Glutamatergic neuron (in vitro differentiated cells): ENCODE data around the gene HIVEP3. TPM values are rescaled to one million over a fixed set of nuclear protein-coding genes. Genes with fewer than 3 reads are reported as not detected.

Source experiments
- DNase-seq: peaks from one replicate; pipeline ENCODE4 v3.0.0; 2022
- H3K27ac Mint-ChIP-seq: one replicate; pipeline ENCODE4 v1.8.0; 2020; ENCODE audit warnings: mild to moderate bottlenecking, mixed read lengths, inconsistent platforms; ENCODE audit not compliant: unreplicated experiment
- H3K27me3 Mint-ChIP-seq: one replicate; pipeline ENCODE4 v1.8.0; 2020; ENCODE audit warnings: mild to moderate bottlenecking, moderate library complexity, mixed read lengths, inconsistent platforms; ENCODE audit not compliant: unreplicated experiment
- H3K36me3 Mint-ChIP-seq: one replicate; pipeline ENCODE4 v1.8.0; 2020; ENCODE audit warnings: mild to moderate bottlenecking, mixed read lengths, inconsistent platforms; ENCODE audit not compliant: unreplicated experiment
- H3K4me1 Mint-ChIP-seq: one replicate; pipeline ENCODE4 v1.8.0; 2020; ENCODE audit warnings: mild to moderate bottlenecking, low read depth, mixed read lengths, inconsistent platforms; ENCODE audit not compliant: unreplicated experiment
- H3K4me3 Mint-ChIP-seq: one replicate; pipeline ENCODE4 v1.8.0; 2020; ENCODE audit warnings: mild to moderate bottlenecking, mixed read lengths, inconsistent platforms; ENCODE audit not compliant: unreplicated experiment
- H3K9me3 Mint-ChIP-seq: one replicate; pipeline ENCODE4 v1.8.0; 2020; ENCODE audit warnings: mild to moderate bottlenecking, moderate library complexity, mixed read lengths, inconsistent platforms; ENCODE audit not compliant: unreplicated experiment
- long read RNA-seq: library from polyadenylated mRNA; unstranded; transcript quantifications from one replicate; pipeline ENCODE4 v2.0.0, GENCODE V29; 2020; ENCODE audit not compliant: unreplicated experiment
- total RNA-seq: library from RNA; stranded (reverse); fragmentation: NEBNext Ultra II Directional; extraction: Animal tissue kit (Norgen Biotek cat#: 25700); gene quantifications from one replicate; pipeline ENCODE4 v1.2.1, GENCODE V29; 2021; ENCODE audit not compliant: unreplicated experiment
- TF ChIP-seq, protein P1 (sequence below): fragments of 200-600 bp; sonication (generic); IDR thresholded peaks from one replicate; pipeline ENCODE4 v1.5.0; 2021; ENCODE audit not compliant: partially characterized antibody, unreplicated experiment

The HIVEP3 gene
- 15.1 TPM for total RNA-seq
- long read RNA-seq, partial matches to known transcripts: 1 of 4 reads
- long read RNA-seq, other reads (novel, unspliced or antisense): 2 of 4 reads

DNA sequence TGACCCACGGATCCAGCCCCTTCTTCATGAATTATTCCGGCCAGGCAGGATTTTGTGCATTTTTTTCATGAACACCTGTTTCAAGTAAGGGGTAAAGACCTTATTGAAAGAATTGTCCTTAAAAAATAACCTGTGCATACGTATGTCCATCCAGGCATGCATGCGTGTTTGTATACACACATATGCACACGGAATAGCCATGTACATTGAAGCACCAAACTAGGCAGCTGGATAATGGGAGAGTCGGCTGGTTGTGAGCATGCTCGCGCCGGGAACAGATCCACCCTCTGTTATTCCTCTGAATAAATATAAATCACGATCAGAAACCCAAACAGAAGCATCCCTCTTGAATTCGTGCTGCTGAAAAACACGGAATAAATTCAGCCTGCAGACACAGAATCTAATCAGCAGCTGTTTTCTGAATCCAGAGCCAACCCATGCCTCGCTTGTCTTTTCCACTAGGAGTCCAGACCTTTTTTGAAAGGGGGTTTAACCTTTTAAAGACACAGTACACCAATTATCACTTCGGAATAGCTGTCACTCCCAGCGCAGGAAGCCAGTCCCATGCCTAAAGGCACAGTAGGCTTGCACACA is at the start of gene HIVEP3:
TSS of gene HIVEP3 (minus strand) at position 473 of the 594 bp plus-strand sequence.
- Mint-ChIP-seq H3K9me3 (no peaks in the 10 kb centered on the region), H3K4me3 (peak within 1 kb of the TSS; percentile 92)
- TF ChIP-seq, protein P1, sequence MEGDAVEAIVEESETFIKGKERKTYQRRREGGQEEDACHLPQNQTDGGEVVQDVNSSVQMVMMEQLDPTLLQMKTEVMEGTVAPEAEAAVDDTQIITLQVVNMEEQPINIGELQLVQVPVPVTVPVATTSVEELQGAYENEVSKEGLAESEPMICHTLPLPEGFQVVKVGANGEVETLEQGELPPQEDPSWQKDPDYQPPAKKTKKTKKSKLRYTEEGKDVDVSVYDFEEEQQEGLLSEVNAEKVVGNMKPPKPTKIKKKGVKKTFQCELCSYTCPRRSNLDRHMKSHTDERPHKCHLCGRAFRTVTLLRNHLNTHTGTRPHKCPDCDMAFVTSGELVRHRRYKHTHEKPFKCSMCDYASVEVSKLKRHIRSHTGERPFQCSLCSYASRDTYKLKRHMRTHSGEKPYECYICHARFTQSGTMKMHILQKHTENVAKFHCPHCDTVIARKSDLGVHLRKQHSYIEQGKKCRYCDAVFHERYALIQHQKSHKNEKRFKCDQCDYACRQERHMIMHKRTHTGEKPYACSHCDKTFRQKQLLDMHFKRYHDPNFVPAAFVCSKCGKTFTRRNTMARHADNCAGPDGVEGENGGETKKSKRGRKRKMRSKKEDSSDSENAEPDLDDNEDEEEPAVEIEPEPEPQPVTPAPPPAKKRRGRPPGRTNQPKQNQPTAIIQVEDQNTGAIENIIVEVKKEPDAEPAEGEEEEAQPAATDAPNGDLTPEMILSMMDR: no peak

DNA sequence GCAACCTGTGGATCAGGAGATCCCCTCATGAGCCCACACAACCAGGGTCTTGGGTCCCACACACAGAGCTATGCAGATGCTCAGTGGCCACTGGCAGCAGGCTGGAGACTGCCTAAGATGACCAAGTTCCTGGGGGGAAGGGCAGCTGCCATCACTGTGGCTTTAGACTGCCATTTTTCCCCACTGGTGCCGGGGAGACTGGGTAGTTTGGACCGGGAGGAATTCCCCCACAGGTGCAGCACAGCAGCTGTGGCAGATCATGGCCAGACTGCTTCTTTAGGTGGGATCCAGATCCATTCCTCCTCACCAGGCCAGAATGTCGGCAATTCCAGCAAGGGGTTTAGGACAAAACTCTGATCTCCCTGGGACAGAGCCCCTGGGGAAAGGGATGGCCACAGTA is 45.7 kb upstream of the HIVEP3 start:
- no peaks in the 10 kb centered on the region for H3K4me1 Mint-ChIP-seq
- H3K27ac Mint-ChIP-seq: no peak overlapping the region
- peaks cover 4% of the 10 kb centered on the region for H3K27me3 Mint-ChIP-seq
- H3K9me3 Mint-ChIP-seq: peaks cover 2% of the 10 kb centered on the region
- DNase-seq: no peak
- TF ChIP-seq, protein P1: no peak
- peaks cover 10% of the 10 kb centered on the region for H3K36me3 Mint-ChIP-seq
- no peak overlapping the region for H3K4me3 Mint-ChIP-seq

More for the DNA sequence above, at the start of gene HIVEP3:
- Mint-ChIP-seq H3K36me3 (no peaks in the 10 kb centered on the region), H3K27ac (no peak within 1 kb of the TSS), H3K4me1 (peaks cover 14% of the 10 kb centered on the region), H3K27me3 (peaks cover 5% of the 10 kb centered on the region)
- DNase-seq: no peak

GRCh38 chr1:41963636-41964035 is 44.9 kb upstream of the HIVEP3 start:
- H3K36me3 Mint-ChIP-seq: peaks cover 10% of the 10 kb centered on the region
- no peak for DNase-seq
- no peak overlapping the region for H3K27ac Mint-ChIP-seq
- H3K4me3 Mint-ChIP-seq: no peak overlapping the region
- TF ChIP-seq, protein P1: no peak
- H3K9me3 Mint-ChIP-seq: peaks cover 2% of the 10 kb centered on the region
- peaks cover 4% of the 10 kb centered on the region for H3K27me3 Mint-ChIP-seq
- no peaks in the 10 kb centered on the region for H3K4me1 Mint-ChIP-seq

GRCh38 chr1:41958015-41958673 is 39.4 kb upstream of the HIVEP3 start:
- TF ChIP-seq, protein P1: no peak
- Mint-ChIP-seq H3K4me1 (no peaks in the 10 kb centered on the region), H3K9me3 (no peaks in the 10 kb centered on the region), H3K27ac (no peak overlapping the region), H3K27me3 (no peaks in the 10 kb centered on the region), H3K36me3 (no peaks in the 10 kb centered on the region), H3K4me3 (no peak overlapping the region)
- DNase-seq: no peak

DNA sequence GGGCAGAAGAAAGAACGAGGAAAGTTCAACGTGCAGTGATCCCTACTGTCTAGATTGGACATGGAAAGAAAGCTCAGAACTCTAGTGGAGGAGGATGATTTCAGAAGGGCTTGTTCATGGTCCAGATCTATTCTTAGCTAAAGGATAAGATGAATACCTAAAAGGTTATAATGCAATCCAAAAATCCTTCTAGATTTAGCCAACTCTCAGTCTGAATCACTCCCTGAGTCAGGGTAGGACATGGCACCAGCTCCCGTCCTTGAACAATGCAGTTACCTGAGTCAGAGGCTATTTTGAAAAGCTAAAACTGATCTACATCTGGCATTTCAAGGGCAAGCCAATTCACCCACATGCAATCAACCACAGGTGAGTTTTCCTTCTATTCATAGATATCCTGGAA is 38.8 kb upstream of the HIVEP3 start:
- Mint-ChIP-seq H3K36me3 (no peaks in the 10 kb centered on the region), H3K4me3 (no peak overlapping the region), H3K9me3 (no peaks in the 10 kb centered on the region), H3K27me3 (no peaks in the 10 kb centered on the region), H3K27ac (no peak overlapping the region), H3K4me1 (no peaks in the 10 kb centered on the region)
- TF ChIP-seq, protein P1: no peak
- DNase-seq: no peak
